Loucy (cell line): ENCODE measurements around the gene SAPCD2.

Experiments used
- H2AFZ ChIP-seq: fragments of 200-600 bp; sonication (generic); 2 replicates; pipeline ENCODE4 v1.6.0; 2016; ENCODE audit warnings: antibody characterized with exemption, mild to moderate bottlenecking, low read length, moderate library complexity
- H3F3A ChIP-seq: fragments of 200-600 bp; 2 replicates; pipeline ENCODE4 v1.6.0; 2016; ENCODE audit warnings: antibody characterized with exemption, low read depth, mild to moderate bottlenecking
- H3K27me3 ChIP-seq: fragments of 200-600 bp; sonication (generic); 2 replicates; pipeline ENCODE4 v1.6.1; 2014; ENCODE audit warnings: low read length, mild to moderate bottlenecking; ENCODE audit not compliant: insufficient read depth, poor library complexity, severe bottlenecking
- H3K36me3 ChIP-seq: fragments of 200-600 bp; sonication (generic); 2 replicates; pipeline ENCODE4 v1.6.1; 2016; ENCODE audit warnings: low read length; ENCODE audit not compliant: insufficient read depth
- H3K4me1 ChIP-seq: fragments of 200-600 bp; sonication (generic); 2 replicates; pipeline ENCODE4 v1.5.1; 2014; ENCODE audit warnings: low read length, mild to moderate bottlenecking; ENCODE audit not compliant: insufficient read depth, poor library complexity, severe bottlenecking
- H3K4me2 ChIP-seq: fragments of 200-600 bp; sonication (generic); 2 replicates; pipeline ENCODE4 v1.6.0; 2014; ENCODE audit warnings: antibody characterized with exemption, low read length, low read depth, mild to moderate bottlenecking; ENCODE audit not compliant: poor library complexity, severe bottlenecking
- H3K4me3 ChIP-seq: fragments of 200-600 bp; sonication (generic); 2 replicates; pipeline ENCODE4 v1.5.1; 2014; ENCODE audit warnings: low read length, mild to moderate bottlenecking, mixed read lengths; ENCODE audit not compliant: poor library complexity, severe bottlenecking
- H3K79me2 ChIP-seq: fragments of 200-600 bp; sonication (generic); 2 replicates; pipeline ENCODE4 v1.6.1; 2014; ENCODE audit warnings: low read length; ENCODE audit not compliant: insufficient read depth
- H3K9ac ChIP-seq: fragments of 200-600 bp; sonication (generic); 2 replicates; pipeline ENCODE4 v1.6.0; 2014; ENCODE audit warnings: mild to moderate bottlenecking, low read depth, low read length, moderate library complexity; ENCODE audit not compliant: poor library complexity, severe bottlenecking
- H3K9me2 ChIP-seq: fragments of 200-600 bp; sonication (generic); replicated peaks from 2 replicates; pipeline ENCODE4 v1.6.1; 2016; ENCODE audit warnings: low read depth, low read length, mixed read lengths
- H3K9me3 ChIP-seq: fragments of 200-600 bp; sonication (generic); 2 replicates; pipeline ENCODE4 v1.6.1; 2014; ENCODE audit warnings: mild to moderate bottlenecking, antibody characterized with exemption, low read length, low read depth; ENCODE audit not compliant: insufficient read depth
- H4K20me1 ChIP-seq: fragments of 200-600 bp; sonication (generic); 2 replicates; pipeline ENCODE4 v1.6.0; 2014; ENCODE audit warnings: antibody characterized with exemption, low read length, mild to moderate bottlenecking; ENCODE audit not compliant: insufficient read depth, poor library complexity, severe bottlenecking
- EZH2phosphoT487 ChIP-seq: fragments of 200-600 bp; IDR thresholded peaks from 2 replicates; pipeline ENCODE4 v1.6.1; 2018; ENCODE audit warnings: antibody characterized with exemption, mild to moderate bottlenecking, moderate library complexity, borderline replicate concordance
- TF ChIP-seq, protein P1 (sequence below): fragments of 200-600 bp; sonication (generic); conservative IDR thresholded peaks from 2 replicates; pipeline ENCODE4 v1.5.1; 2014; ENCODE audit warnings: mild to moderate bottlenecking, antibody characterized with exemption, low read length

The SAPCD2 gene

DNA sequence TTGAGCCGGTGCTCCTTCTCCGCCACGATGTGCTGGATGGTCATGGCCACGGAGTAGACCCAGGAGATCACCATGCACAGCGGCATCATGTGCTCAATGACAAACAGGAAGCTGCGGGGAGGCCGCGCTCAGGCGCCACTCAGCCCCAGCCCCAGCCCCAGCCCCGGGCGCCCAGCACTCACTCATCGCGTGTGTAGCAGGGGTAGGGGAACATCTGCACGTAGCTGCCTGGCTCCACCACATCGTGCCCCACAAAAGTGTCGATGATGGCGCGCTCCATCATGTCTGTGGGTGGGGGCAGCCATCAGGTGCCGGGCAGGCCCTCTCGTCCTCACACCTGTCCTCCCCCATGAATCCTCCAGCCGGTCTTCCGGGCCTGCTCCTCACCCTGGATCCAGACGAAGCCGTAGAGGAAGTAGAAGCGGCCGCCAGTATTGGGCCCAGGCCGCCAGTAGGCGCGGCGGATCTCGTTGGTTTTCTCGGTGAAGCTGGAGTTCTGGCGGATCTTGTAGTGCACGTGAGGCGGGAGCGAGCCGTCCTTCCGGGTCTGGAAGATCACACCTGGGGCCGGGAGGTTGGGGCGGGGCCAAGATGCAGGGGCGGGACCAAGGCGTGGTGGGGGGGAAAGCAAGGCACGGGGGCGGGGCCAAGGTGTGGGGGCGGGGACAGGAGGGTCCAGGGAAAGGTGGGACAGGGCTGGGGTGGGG lies 52.4 kb downstream of the SAPCD2 start:
- no peak overlapping the region for H2AFZ ChIP-seq
- no peaks in the 10 kb centered on the region for H3K9me2 ChIP-seq
- H3K36me3 ChIP-seq: no peaks in the 10 kb centered on the region; the same call in 1 of the 2 replicates
- H3K9ac ChIP-seq: no peak overlapping the region
- H3K4me1 ChIP-seq: no peaks in the 10 kb centered on the region
- H3K27me3 ChIP-seq: no peaks in the 10 kb centered on the region
- no peaks in the 10 kb centered on the region for H3F3A ChIP-seq
- no peaks in the 10 kb centered on the region for H3K79me2 ChIP-seq
- TF ChIP-seq, protein P1, sequence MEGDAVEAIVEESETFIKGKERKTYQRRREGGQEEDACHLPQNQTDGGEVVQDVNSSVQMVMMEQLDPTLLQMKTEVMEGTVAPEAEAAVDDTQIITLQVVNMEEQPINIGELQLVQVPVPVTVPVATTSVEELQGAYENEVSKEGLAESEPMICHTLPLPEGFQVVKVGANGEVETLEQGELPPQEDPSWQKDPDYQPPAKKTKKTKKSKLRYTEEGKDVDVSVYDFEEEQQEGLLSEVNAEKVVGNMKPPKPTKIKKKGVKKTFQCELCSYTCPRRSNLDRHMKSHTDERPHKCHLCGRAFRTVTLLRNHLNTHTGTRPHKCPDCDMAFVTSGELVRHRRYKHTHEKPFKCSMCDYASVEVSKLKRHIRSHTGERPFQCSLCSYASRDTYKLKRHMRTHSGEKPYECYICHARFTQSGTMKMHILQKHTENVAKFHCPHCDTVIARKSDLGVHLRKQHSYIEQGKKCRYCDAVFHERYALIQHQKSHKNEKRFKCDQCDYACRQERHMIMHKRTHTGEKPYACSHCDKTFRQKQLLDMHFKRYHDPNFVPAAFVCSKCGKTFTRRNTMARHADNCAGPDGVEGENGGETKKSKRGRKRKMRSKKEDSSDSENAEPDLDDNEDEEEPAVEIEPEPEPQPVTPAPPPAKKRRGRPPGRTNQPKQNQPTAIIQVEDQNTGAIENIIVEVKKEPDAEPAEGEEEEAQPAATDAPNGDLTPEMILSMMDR: no peak
- no peak for TF ChIP-seq EZH2phosphoT487
- no peak overlapping the region for H3K4me2 ChIP-seq
- peaks cover 4% of the 10 kb centered on the region for H4K20me1 ChIP-seq
- H3K4me3 ChIP-seq: no peak overlapping the region
- H3K9me3 ChIP-seq: no peaks in the 10 kb centered on the region

DNA sequence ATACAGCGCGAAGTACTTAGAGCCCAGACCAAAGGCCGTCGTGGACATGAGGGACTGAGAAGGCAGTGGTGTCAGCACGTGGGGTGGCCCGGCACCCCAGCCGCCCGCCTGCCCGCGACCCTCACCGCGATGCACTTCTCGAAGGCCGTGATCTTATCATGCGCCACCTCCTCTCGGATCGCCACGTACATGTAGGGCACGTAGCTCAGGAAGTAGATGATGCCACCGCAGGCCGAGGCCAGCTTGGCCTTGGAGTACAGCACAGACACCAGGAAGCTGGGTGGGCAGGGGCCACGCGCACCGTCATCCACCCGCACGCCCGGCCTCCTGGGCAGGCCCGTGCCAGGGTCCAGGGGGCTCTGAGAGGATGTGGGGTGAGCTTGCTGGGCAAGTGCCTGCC lies 53.3 kb downstream of the SAPCD2 start:
- no peak overlapping the region for H3K4me3 ChIP-seq
- H3K4me1 ChIP-seq: no peaks in the 10 kb centered on the region
- H3K4me2 ChIP-seq: no peak overlapping the region
- H3F3A ChIP-seq: no peaks in the 10 kb centered on the region
- TF ChIP-seq EZH2phosphoT487: no peak
- TF ChIP-seq, protein P1: no peak
- H3K9me2 ChIP-seq: no peaks in the 10 kb centered on the region
- H3K9ac ChIP-seq: no peak overlapping the region
- H3K9me3 ChIP-seq: no peaks in the 10 kb centered on the region
- no peaks in the 10 kb centered on the region for H3K27me3 ChIP-seq
- H3K36me3 ChIP-seq: no peaks in the 10 kb centered on the region; the same call in 1 of the 2 replicates
- H2AFZ ChIP-seq: no peak overlapping the region
- H4K20me1 ChIP-seq: peaks cover 4% of the 10 kb centered on the region
- no peaks in the 10 kb centered on the region for H3K79me2 ChIP-seq

DNA sequence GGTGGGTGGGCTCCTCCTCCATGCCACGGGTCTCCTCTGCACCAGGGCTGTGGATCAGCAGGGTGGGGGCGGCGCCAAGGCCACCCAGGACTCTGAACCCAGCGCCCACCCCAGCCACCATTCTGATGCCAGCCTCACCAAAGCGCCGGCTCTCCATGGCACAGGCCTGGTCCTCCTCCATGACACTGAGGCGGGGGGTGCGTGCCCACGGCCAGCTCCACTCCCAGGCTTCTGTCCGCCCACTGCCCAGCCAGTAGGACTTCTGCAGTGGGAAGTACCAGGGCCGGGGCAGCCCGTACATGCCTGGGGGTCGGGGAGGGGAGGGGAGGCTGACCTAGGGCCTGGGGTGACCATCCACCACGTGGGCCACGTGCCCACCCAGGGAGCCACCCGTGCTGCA lies 53.9 kb downstream of the SAPCD2 start:
- Histone ChIP-seq H4K20me1 (peaks cover 1% of the 10 kb centered on the region), H3K9me3 (no peaks in the 10 kb centered on the region), H3K9ac (no peak overlapping the region), H3K36me3 (no peaks in the 10 kb centered on the region; the same call in 1 of the 2 replicates), H3K4me2 (no peak overlapping the region), H3K4me1 (no peaks in the 10 kb centered on the region), H3K4me3 (no peak overlapping the region), H2AFZ (no peak overlapping the region), H3K9me2 (no peaks in the 10 kb centered on the region), H3K79me2 (no peaks in the 10 kb centered on the region), H3K27me3 (no peaks in the 10 kb centered on the region), H3F3A (no peaks in the 10 kb centered on the region)
- TF ChIP-seq, protein P1: no peak
- TF ChIP-seq EZH2phosphoT487: no peak
